Osteoblast (primary cell): ENCODE measurements around the gene VARS2. TPM values are rescaled to one million over a fixed set of nuclear protein-coding genes. Genes with fewer than 3 reads are reported as not detected.
"Not testable (repeated sequence)": the region's sequence is repeated elsewhere in the genome, so short reads cannot be mapped to it uniquely, and the experiment has no call there.

Experiments used
- DNase-seq: peaks from one replicate; pipeline ENCODE4 v3.0.0; 2011; ENCODE audit warnings: low spot score, mixed read lengths; ENCODE audit not compliant: insufficient read length; ENCODE audit errors: missing footprints
- H2AFZ ChIP-seq: 2 replicates; pipeline ENCODE4 v1.6.0; 2011; ENCODE audit warnings: mild to moderate bottlenecking, low read length
- H3K27ac ChIP-seq: 2 replicates; pipeline ENCODE4 v1.5.1; 2011; ENCODE audit warnings: mild to moderate bottlenecking, low read depth, low read length, moderate library complexity
- H3K27me3 ChIP-seq: 2 replicates; pipeline ENCODE4 v1.6.0; 2012; ENCODE audit warnings: mild to moderate bottlenecking, control low read depth, inconsistent platforms, low read length, moderate library complexity; ENCODE audit not compliant: insufficient read depth
- H3K36me3 ChIP-seq: 2 replicates; pipeline ENCODE4 v1.5.1; 2011; ENCODE audit warnings: mild to moderate bottlenecking, low read length, control low read depth, moderate library complexity; ENCODE audit not compliant: insufficient read depth
- H3K4me1 ChIP-seq: 2 replicates; pipeline ENCODE4 v1.5.1; 2011; ENCODE audit warnings: mild to moderate bottlenecking, low read length, control low read depth, moderate library complexity; ENCODE audit not compliant: insufficient read depth
- H3K4me2 ChIP-seq: 2 replicates; pipeline ENCODE4 v1.6.0; 2011; ENCODE audit warnings: mild to moderate bottlenecking, low read length; ENCODE audit not compliant: insufficient read depth
- H3K4me3 ChIP-seq: fragments of 200-600 bp; sonication (generic); 3 replicates; pipeline ENCODE4 v1.5.1; 2012; ENCODE audit warnings: mild to moderate bottlenecking, low read length, inconsistent platforms; ENCODE audit not compliant: insufficient read depth
- H3K79me2 ChIP-seq: 2 replicates; pipeline ENCODE4 v1.6.0; 2012; ENCODE audit warnings: mild to moderate bottlenecking, low read length, control low read depth, inconsistent platforms; ENCODE audit not compliant: insufficient read depth
- H3K9me3 ChIP-seq: 2 replicates; pipeline ENCODE4 v1.5.1; 2011; ENCODE audit warnings: low read depth, low read length, control low read depth
- H4K20me1 ChIP-seq: 2 replicates; pipeline ENCODE4 v1.6.0; 2012; ENCODE audit warnings: mild to moderate bottlenecking, low read length, control low read depth; ENCODE audit not compliant: insufficient read depth
- total RNA-seq: library from RNA; depleted of rRNA; stranded (reverse); fragments of >200 nt; gene quantifications from 2 replicates; pipeline ENCODE4 v1.2.3, GENCODE V29; 2012
- TF ChIP-seq, protein P1 (sequence below): IDR thresholded peaks from 2 replicates; pipeline ENCODE4 v1.5.1; 2011; ENCODE audit warnings: mild to moderate bottlenecking, low read depth, low read length, moderate library complexity; ENCODE audit errors: extremely low read depth

The VARS2 gene
- total RNA-seq, 1 donor = 14.5 TPM

DNA sequence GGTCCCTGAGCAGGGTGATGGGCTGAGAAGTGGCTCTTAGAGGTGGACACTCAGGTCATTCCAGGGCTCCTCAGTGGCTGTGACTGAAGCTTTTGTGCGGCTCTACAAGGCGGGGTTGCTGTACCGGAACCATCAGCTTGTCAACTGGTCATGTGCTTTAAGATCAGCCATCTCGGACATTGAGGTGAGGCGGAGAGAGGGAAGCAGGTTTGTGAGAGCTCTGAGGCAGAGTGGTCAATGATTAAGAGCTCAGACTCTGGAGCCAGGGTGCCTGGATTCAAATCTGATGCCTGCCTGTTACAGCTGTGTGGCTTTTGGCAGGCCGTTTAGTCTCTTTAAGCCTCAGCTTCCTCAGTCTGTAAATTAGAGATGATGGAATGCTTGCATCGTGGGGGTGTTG lies 3.0 kb downstream of the VARS2 start:
- Histone ChIP-seq H2AFZ (no peak overlapping the region), H3K79me2 (no peaks in the 10 kb centered on the region), H4K20me1 (no peaks in the 10 kb centered on the region), H3K27me3 (no peaks in the 10 kb centered on the region), H3K4me3 (no peak overlapping the region), H3K9me3 (no peaks in the 10 kb centered on the region), H3K4me1 (peaks cover 19% of the 10 kb centered on the region), H3K27ac (no peak overlapping the region), H3K4me2 (no peak overlapping the region), H3K36me3 (peaks cover 53% of the 10 kb centered on the region)
- TF ChIP-seq, protein P1, sequence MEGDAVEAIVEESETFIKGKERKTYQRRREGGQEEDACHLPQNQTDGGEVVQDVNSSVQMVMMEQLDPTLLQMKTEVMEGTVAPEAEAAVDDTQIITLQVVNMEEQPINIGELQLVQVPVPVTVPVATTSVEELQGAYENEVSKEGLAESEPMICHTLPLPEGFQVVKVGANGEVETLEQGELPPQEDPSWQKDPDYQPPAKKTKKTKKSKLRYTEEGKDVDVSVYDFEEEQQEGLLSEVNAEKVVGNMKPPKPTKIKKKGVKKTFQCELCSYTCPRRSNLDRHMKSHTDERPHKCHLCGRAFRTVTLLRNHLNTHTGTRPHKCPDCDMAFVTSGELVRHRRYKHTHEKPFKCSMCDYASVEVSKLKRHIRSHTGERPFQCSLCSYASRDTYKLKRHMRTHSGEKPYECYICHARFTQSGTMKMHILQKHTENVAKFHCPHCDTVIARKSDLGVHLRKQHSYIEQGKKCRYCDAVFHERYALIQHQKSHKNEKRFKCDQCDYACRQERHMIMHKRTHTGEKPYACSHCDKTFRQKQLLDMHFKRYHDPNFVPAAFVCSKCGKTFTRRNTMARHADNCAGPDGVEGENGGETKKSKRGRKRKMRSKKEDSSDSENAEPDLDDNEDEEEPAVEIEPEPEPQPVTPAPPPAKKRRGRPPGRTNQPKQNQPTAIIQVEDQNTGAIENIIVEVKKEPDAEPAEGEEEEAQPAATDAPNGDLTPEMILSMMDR = no peak
- no peak for DNase-seq

DNA sequence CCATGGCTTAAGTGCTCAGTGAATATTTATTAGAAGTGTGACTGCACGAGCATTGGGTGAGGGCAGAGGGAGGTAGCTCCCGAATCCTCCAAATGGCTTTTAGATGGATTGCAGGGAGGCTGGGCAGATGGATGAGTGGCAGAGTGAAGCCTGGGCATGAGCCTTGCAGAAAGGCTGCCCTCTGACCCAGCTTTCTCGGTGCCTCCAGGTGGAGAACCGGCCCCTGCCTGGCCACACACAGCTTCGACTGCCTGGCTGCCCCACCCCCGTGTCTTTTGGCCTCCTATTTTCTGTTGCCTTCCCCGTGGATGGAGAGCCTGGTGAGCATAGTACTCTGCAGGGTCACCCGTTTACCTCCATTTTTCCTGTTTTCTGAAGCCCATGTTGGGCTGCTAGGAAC lies 3.4 kb downstream of the VARS2 start:
- DNase-seq = no peak
- Histone ChIP-seq H4K20me1 (no peaks in the 10 kb centered on the region), H3K36me3 (peaks cover 57% of the 10 kb centered on the region), H3K4me1 (peaks cover 19% of the 10 kb centered on the region), H3K27me3 (no peaks in the 10 kb centered on the region), H3K4me3 (no peak overlapping the region), H3K27ac (no peak overlapping the region), H2AFZ (no peak overlapping the region), H3K4me2 (no peak overlapping the region), H3K79me2 (no peaks in the 10 kb centered on the region), H3K9me3 (no peaks in the 10 kb centered on the region)
- TF ChIP-seq, protein P1 = no peak

DNA sequence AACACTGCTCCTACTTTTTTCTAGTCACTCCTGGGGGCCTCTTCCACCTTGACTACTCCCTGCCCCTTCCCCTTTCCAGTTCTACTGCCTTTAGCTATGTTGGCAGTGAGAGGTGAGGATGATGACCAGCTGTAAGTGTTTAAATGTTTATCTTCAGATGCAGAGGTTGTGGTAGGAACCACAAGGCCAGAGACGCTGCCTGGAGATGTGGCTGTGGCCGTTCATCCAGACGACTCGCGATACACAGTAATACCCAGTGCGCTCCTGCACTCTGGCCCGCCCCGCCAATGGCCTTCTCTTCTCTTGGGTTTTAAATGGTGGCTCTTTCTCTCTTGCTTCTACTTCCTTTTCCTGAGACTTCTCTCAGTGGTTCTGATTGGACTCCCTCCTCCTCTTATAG lies 4.6 kb downstream of the VARS2 start:
- no peak overlapping the region for H3K4me2 ChIP-seq
- H3K27me3 ChIP-seq = no peaks in the 10 kb centered on the region
- no peak overlapping the region for H3K4me3 ChIP-seq
- H3K79me2 ChIP-seq = no peaks in the 10 kb centered on the region
- DNase-seq = peak; percentile 36
- H3K27ac ChIP-seq = no peak overlapping the region
- H3K36me3 ChIP-seq = peaks cover 61% of the 10 kb centered on the region
- TF ChIP-seq, protein P1 = no peak
- H3K4me1 ChIP-seq = peaks cover 18% of the 10 kb centered on the region
- no peaks in the 10 kb centered on the region for H3K9me3 ChIP-seq
- H2AFZ ChIP-seq = no peak overlapping the region
- H4K20me1 ChIP-seq = no peaks in the 10 kb centered on the region

DNA sequence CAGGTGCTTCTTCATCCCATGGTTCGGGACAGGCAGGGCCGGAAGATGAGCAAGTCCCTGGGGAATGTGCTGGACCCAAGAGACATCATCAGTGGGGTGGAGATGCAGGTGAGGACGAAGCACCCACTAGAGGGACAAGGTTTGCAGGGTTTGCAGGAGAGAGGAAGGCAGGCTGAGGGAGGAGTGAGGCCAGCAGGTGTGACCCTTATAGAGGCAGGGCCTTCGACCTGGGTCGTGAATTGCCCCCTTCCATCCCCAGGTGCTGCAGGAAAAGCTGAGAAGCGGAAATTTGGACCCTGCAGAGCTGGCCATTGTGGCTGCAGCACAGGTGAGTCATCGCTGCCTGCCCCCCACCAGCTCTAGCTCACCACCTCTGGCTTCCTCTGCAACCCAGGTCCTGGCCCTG lies 8.4 kb downstream of the VARS2 start:
- Histone ChIP-seq H3K27me3 (no peaks in the 10 kb centered on the region), H3K4me3 (no peak overlapping the region), H3K9me3 (no peaks in the 10 kb centered on the region), H3K27ac (no peak overlapping the region), H3K4me1 (no peaks in the 10 kb centered on the region), H3K79me2 (no peaks in the 10 kb centered on the region), H3K36me3 (peaks cover 61% of the 10 kb centered on the region), H3K4me2 (no peak overlapping the region), H2AFZ (no peak overlapping the region), H4K20me1 (no peaks in the 10 kb centered on the region)
- DNase-seq = no peak
- TF ChIP-seq, protein P1 = no peak

DNA sequence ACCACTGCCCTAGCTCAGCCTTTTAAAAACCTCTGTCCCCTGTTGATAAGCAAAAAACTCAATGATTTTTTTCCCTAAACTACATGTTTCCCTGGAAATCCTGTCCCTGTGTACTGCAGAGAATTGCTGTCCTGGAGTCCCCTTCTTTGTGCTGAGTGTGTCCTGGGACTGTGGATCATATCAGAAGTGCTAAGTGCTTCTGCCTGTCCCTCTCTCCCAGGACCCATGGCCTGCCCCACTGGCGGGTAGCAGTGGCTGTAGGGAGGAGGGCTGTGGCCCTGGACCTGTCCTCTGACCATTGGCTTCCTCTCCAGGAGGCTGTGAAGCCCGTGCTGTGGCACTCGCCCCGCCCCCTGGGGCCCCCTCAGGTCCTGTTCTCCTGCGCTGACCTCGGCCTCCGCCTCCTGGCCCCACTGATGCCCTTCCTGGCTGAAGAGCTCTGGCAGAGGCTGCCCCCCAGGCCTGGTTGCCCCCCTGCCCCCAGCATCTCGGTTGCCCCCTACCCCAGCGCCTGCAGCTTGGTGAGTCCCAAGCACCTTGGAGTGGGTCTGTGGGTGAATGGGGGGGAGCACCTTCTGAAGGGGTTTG lies 10.1 kb downstream of the VARS2 start:
- H3K79me2 ChIP-seq, H4K20me1 ChIP-seq, H3K27me3 ChIP-seq, H3K4me1 ChIP-seq, H3K4me2 ChIP-seq, DNase-seq, H3K9me3 ChIP-seq, H2AFZ ChIP-seq, H3K4me3 ChIP-seq, H3K27ac ChIP-seq: not testable (repeated sequence)
- peaks cover 47% of the 10 kb centered on the region for H3K36me3 ChIP-seq
